Activated B cell treated with CpG ODN at 0.5 μM for 24 hours (primary cell): Measurements from ENCODE around the gene SDF4. TPM values are rescaled to one million over a fixed set of nuclear protein-coding genes. Genes with fewer than 3 reads are reported as not detected.

ENCODE experiments used
- ATAC-seq: fragments of 200-7000 bp; cut with Tn5 transposase; one replicate; pipeline ENCODE4 v1.10.0; 2021; ENCODE audit warnings: low read depth, mild to moderate bottlenecking, moderate library complexity
- CTCF ChIA-PET: fragments of 350-600 bp; sonication (Branson Sonifier 250); formaldehyde crosslinking; loops from one replicate; lab custom pipeline; 2021; ENCODE audit warnings: antibody characterized with exemption; lab: Charles Lee
- POLR2A ChIA-PET: fragments of 350-600 bp; sonication (Branson Sonifier 250); formaldehyde crosslinking; loops from one replicate; lab custom pipeline; 2021; ENCODE audit warnings: antibody characterized with exemption; lab: Charles Lee
- DNase-seq: peaks from one replicate; pipeline ENCODE4 v3.0.0; 2022
- H3K27ac Mint-ChIP-seq: one replicate; pipeline ENCODE4 v1.8.0; 2020; ENCODE audit warnings: mixed read lengths
- H3K27me3 Mint-ChIP-seq: one replicate; pipeline ENCODE4 v1.8.0; 2021; ENCODE audit warnings: mixed read lengths
- H3K36me3 Mint-ChIP-seq: one replicate; pipeline ENCODE4 v1.8.0; 2021; ENCODE audit warnings: low read depth, mixed read lengths
- H3K4me1 Mint-ChIP-seq: one replicate; pipeline ENCODE4 v1.8.0; 2021; ENCODE audit warnings: mixed read lengths
- H3K4me3 Mint-ChIP-seq: one replicate; pipeline ENCODE4 v1.8.0; 2020; ENCODE audit warnings: mild to moderate bottlenecking, mixed read lengths
- H3K9me3 Mint-ChIP-seq: one replicate; pipeline ENCODE4 v1.8.0; 2020; ENCODE audit warnings: mixed read lengths
- intact Hi-C: fragments of 100-400 bp; cut with micrococcal nuclease; formaldehyde crosslinking; loops from one replicate; pipeline ENCODE4 v1.15.1; 2024
- total RNA-seq: library from RNA; stranded (reverse); gene quantifications from 2 replicates; pipeline ENCODE4 v1.2.3, GENCODE V29; 2022
- TF ChIP-seq, protein P1 (sequence below): fragments of 200-600 bp; IDR thresholded peaks from one replicate; pipeline ENCODE4 v1.8.0; 2022; ENCODE audit warnings: antibody characterized with exemption, mild to moderate bottlenecking

SDF4 gene
- total RNA-seq, 1 donor from 2014 or later = 97.9 TPM

DNA sequence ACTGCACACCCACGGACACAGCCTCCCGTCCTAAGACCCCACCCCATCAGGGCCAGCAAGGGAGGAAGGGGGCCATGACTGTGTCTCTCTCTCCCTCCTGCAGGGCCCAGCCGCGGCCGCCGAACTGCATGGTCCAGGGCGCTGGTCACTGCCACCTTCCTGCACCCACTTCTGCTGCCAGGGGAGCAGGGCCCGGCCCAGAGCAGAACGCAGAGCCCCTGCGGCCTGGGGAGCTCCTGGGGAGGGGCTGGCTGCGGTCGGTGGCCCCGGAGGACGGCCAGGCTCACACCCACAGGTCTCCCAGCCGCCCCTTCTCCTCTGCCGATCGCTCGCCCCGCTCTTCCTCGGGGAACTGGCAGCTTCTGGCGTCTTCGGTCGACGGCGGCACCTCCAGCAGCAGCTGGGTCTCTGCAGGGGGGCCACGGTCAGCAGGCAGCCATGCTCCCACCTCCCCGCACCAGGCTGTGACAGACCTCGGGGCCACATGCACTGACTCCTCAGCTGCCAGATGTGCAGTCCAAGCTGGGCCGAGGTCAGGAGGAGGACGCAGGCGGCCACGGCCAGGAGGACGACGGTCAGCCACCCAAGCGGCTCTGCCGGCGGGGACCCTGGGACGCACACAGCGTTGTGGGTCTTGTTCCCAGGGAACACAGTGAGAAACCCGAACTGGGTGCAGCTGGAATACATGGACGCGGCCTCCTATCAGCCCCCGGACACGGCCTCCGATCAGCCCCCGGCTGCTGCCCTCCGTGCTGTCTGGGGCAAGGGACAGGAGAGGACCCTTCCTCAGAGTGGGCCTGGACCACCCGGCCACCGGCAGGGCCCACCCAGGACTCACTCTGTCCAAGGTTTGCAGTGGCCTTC, 28.0 kb downstream of the SDF4 start:
- no peaks in the 10 kb centered on the region for H3K9me3 Mint-ChIP-seq
- H3K27ac Mint-ChIP-seq = no peak overlapping the region
- H3K27me3 Mint-ChIP-seq = peaks cover 2% of the 10 kb centered on the region
- H3K36me3 Mint-ChIP-seq = peaks cover 2% of the 10 kb centered on the region
- ChIA-PET CTCF (no interaction called here), POLR2A (interaction anchor here (1.0 to 2.1 kb wide), 2 partner anchors 45 to 67 kb away, joined by 3 to 8 read pairs; no protein-coding TSS in a partner anchor)
- DNase-seq = peak; percentile 26
- TF ChIP-seq, protein P1, sequence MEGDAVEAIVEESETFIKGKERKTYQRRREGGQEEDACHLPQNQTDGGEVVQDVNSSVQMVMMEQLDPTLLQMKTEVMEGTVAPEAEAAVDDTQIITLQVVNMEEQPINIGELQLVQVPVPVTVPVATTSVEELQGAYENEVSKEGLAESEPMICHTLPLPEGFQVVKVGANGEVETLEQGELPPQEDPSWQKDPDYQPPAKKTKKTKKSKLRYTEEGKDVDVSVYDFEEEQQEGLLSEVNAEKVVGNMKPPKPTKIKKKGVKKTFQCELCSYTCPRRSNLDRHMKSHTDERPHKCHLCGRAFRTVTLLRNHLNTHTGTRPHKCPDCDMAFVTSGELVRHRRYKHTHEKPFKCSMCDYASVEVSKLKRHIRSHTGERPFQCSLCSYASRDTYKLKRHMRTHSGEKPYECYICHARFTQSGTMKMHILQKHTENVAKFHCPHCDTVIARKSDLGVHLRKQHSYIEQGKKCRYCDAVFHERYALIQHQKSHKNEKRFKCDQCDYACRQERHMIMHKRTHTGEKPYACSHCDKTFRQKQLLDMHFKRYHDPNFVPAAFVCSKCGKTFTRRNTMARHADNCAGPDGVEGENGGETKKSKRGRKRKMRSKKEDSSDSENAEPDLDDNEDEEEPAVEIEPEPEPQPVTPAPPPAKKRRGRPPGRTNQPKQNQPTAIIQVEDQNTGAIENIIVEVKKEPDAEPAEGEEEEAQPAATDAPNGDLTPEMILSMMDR = no peak
- intact Hi-C loops = no loop called here
- no peak overlapping the region for H3K4me3 Mint-ChIP-seq
- ATAC-seq = no peak
- peaks cover 37% of the 10 kb centered on the region for H3K4me1 Mint-ChIP-seq

DNA sequence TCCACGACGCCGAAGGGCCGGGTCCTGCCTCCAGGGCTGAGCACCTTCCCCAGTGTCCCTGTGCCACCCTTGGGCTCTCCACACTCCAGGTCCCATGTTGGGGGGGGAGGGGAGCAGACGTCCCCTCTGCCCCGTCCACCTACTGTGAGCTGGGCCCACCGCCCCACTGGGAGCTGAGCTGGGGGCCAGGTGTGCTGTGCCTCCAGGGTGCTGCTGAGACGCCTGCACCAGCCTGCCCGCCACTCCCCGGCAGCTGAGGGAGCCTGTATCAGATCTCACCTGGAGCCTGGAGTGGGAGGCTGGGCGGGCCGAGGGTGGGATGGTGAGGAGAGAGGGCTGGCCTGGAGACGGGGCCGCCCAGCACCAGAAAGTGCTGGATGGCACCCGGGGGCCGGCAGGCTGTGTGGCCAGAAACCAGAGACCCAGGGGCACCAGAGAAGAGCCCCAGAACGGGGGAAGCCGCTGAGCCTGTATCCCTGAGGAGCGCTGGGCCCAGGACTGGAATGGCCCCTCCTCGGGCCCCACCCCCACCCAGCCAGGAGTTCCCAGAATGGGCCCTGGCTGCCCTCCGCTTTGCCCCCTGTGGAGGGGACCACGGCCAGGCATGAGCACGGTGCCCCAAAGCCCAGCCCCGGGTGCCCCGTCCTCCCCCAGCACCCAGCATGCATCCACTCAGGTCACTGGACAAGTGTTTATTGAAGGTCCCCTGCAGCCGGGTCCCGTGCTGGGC, 28.8 kb downstream of the SDF4 start:
- no peaks in the 10 kb centered on the region for H3K27me3 Mint-ChIP-seq
- DNase-seq (peak; percentile 28), ATAC-seq (no peak)
- TF ChIP-seq, protein P1 = no peak
- intact Hi-C loops = no loop called here
- peaks cover 31% of the 10 kb centered on the region for H3K4me1 Mint-ChIP-seq
- no peak overlapping the region for H3K4me3 Mint-ChIP-seq
- no peaks in the 10 kb centered on the region for H3K9me3 Mint-ChIP-seq
- ChIA-PET CTCF (no interaction called here), POLR2A (interaction anchor here (1.0 to 2.1 kb wide), 2 partner anchors 45 to 66 kb away, joined by 3 to 8 read pairs; no protein-coding TSS in a partner anchor)
- H3K36me3 Mint-ChIP-seq = peaks cover 2% of the 10 kb centered on the region
- no peak overlapping the region for H3K27ac Mint-ChIP-seq

DNA sequence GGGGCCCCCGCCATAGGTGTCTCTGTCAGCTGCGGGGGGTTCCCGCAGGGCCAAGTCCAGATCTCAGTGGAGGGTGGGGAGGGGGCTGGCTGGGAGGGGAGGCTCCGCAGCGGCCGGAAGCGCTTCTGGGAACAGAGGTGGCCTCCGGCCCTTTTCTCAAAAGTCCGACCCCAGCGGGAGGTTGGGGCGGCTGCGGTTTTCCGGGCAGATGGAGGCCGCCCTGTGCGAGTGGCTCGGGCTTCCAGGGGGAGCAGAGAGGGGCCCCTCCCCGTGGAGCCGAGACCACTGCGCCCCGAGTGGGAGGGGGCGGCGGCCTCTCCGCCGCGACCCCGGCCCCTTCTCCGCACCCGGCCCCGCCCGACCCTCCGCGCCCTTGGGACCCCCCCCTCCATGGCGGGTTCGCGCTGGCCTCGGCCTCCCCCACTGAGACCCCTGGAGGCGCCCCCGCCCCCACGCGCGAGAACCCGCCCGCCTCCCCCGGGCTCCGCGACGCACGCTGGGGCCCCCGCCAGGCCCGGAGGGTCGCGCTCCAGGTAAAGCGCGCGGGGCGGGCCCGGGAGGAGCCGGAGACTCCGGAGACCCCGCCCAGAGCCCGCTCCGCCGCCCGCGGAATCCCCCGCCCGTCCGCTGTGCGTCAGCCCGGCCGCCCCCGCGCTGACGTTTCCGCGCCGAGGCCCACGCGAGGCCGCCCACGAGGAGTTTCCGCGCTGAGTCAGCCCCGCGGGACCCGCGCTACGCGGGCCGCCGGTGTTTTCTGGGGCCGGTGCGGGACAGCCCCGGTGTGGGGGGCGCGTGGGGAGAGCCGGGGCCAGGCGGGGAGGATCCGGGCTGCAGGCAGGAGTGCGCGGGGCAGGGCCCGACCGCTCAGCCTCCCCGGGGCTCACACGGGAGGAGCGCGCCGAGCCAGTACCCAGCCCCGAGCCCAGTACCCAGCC, 30.7 kb downstream of the SDF4 start:
- Mint-ChIP-seq H3K9me3 (no peaks in the 10 kb centered on the region), H3K4me3 (peak overlapping the region; percentile 44), H3K4me1 (peaks cover 18% of the 10 kb centered on the region), H3K27me3 (no peaks in the 10 kb centered on the region), H3K27ac (peak overlapping the region; percentile 59), H3K36me3 (peaks cover 2% of the 10 kb centered on the region)
- ChIA-PET POLR2A (interaction anchor here (0.8 to 1.4 kb wide), 6 partner anchors 30 to 79 kb away, joined by 3 to 8 read pairs (median 4); partner anchors contain the start of genes B3GALT6 and SDF4), CTCF (interaction anchor here (1.6 kb wide), 1 partner anchor 79 kb away, joined by 8 read pairs; no protein-coding TSS in a partner anchor)
- intact Hi-C loops = loop anchor here (1.0 to 2.0 kb wide), 4 partner anchors 30 to 132 kb away; no protein-coding TSS in a partner anchor
- peak; percentile 85 for ATAC-seq
- TF ChIP-seq, protein P1 = no peak
- peak; percentile 88 for DNase-seq

DNA sequence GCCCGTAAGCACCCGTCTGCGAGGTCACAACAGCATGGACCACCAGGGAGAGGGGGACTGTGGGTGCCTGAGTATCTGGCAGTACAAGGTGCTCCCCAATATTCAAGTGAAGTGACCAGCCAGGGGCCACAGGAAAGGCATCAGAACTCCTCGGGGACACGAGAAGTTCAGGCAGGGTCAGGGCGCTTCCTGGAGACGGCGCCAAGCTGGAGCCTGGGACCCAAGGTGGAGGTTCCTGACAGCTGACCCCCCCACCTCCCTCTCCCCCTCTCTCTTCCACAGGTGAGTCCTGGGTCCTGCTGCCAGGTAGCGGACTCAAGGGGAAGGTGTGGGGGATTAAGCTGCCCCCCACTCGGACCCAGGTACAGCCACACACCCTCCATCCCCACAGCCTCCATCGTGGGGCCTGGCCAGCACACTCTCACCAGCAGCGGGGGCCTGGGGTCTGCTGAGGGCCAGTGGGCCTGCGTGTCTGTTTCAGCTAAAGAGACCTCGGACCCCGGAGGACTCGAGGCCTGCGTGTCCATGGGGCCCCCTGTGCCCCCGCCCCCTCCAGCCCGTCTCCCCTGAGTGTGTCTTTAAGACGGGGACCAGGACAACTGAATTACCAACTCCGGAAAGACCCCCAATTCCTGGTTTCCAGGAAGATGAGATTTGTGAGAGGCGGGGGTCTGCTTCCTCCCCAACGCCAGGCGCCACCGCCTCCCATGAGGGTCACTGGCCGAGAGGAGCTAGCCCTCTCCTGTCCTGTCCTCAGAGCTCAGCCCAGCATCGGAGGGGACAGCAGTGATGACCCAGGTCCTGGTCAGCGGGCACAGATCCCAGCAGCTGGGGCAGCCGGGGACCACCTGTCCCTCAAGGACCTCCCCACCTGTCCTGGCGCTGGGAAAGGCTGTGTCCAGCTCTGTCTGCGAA, 31.6 kb downstream of the SDF4 start:
- intact Hi-C loops = loop anchor here (2.0 kb wide), 2 partner anchors 29 to 131 kb away; no protein-coding TSS in a partner anchor
- CTCF ChIA-PET = interaction anchor here (1.6 kb wide), 1 partner anchor 78 kb away, joined by 8 read pairs; no protein-coding TSS in a partner anchor

More for the DNA sequence above, 31.6 kb downstream of the SDF4 start:
- Mint-ChIP-seq H3K4me3 (peak overlapping the region; percentile 44), H3K27me3 (no peaks in the 10 kb centered on the region), H3K9me3 (no peaks in the 10 kb centered on the region), H3K36me3 (peaks cover 3% of the 10 kb centered on the region), H3K27ac (peak overlapping the region; percentile 59), H3K4me1 (peaks cover 14% of the 10 kb centered on the region)
- TF ChIP-seq, protein P1 = no peak
- POLR2A ChIA-PET = interaction anchor here (0.6 to 1.4 kb wide), 8 partner anchors 25 to 78 kb away, joined by 3 to 8 read pairs (median 4); partner anchors contain the start of genes B3GALT6 and SDF4
- DNase-seq (no peak), ATAC-seq (no peak)
